LNCaP clone FGC (cell line): ENCODE results near the gene COL8A1.

Source experiments
- DNase-seq: peaks from one replicate; pipeline ENCODE4 v3.0.0-alpha.2; 2011; ENCODE audit warnings: low read depth
- H3K4me3 ChIP-seq: 2 replicates; pipeline ENCODE4 v1.5.1; 2011; ENCODE audit warnings: mild to moderate bottlenecking, low read depth, low read length, control low read depth
- TF ChIP-seq, protein P1 (sequence below): IDR thresholded peaks from 2 replicates; pipeline ENCODE4 v1.5.1; 2012; ENCODE audit warnings: mild to moderate bottlenecking; ENCODE audit not compliant: control insufficient read depth, insufficient read depth; ENCODE audit errors: extremely low read depth

Gene COL8A1

GRCh38 chr3:99843590-99844258 lies 205.3 kb downstream of the COL8A1 start:
- DNase-seq = no peak
- TF ChIP-seq, protein P1, sequence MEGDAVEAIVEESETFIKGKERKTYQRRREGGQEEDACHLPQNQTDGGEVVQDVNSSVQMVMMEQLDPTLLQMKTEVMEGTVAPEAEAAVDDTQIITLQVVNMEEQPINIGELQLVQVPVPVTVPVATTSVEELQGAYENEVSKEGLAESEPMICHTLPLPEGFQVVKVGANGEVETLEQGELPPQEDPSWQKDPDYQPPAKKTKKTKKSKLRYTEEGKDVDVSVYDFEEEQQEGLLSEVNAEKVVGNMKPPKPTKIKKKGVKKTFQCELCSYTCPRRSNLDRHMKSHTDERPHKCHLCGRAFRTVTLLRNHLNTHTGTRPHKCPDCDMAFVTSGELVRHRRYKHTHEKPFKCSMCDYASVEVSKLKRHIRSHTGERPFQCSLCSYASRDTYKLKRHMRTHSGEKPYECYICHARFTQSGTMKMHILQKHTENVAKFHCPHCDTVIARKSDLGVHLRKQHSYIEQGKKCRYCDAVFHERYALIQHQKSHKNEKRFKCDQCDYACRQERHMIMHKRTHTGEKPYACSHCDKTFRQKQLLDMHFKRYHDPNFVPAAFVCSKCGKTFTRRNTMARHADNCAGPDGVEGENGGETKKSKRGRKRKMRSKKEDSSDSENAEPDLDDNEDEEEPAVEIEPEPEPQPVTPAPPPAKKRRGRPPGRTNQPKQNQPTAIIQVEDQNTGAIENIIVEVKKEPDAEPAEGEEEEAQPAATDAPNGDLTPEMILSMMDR = no peak
- no peak overlapping the region for H3K4me3 ChIP-seq

GRCh38 chr3:99845331-99845730 lies 206.9 kb downstream of the COL8A1 start:
- no peak for DNase-seq
- H3K4me3 ChIP-seq = no peak overlapping the region
- TF ChIP-seq, protein P1 = no peak

DNA sequence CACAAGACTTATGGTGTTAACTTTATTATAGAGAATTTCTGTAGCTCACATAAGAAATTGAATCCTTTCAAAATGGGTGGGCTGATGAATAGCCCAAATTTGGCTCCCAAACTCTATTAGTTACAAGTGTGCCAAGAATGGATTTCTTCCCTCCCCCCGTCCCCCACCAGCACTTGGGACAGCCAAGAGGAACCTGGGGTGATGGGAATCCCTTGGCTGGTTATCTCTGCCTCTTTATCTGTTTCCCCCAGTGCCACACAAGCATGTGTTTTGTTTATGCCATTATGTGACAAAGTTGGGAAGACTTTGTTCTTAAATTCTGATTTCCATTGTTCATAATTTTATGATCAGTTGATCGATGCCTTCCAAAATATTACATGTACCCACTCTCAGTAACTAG lies 207.6 kb downstream of the COL8A1 start:
- H3K4me3 ChIP-seq = no peak overlapping the region
- DNase-seq = no peak
- TF ChIP-seq, protein P1 = no peak

DNA sequence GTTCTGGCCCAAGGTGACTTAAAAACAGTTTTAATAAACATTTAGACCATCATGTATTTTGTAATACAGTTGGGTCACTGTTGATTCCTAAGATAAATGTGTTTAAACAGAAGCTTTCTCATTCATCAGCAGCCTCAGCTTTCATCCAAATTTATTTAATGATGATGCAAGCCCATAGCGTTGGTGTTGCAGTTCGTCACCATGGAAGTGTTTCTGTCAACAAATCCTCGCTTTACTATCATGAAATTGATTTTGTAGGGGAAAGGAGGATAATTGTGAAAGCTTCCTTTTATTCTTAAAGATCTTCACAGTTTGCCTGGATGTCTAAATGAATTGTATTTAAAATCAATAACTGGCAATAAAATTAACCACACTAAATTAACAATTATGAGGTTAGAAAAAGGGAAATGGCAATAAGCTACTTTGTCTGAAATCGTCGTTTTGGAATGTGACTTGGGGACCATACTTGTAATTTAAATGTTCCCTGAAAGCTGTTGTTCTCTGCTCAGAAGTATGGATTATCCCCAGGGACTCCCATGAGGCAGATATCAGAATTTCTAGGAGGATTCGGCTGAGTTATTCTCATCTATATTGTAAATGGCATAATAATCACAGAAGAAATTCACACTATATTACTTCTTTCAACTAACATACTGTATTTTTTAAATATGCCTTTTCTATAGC lies 208.2 kb downstream of the COL8A1 start:
- TF ChIP-seq, protein P1 = no peak
- DNase-seq = no peak

DNA sequence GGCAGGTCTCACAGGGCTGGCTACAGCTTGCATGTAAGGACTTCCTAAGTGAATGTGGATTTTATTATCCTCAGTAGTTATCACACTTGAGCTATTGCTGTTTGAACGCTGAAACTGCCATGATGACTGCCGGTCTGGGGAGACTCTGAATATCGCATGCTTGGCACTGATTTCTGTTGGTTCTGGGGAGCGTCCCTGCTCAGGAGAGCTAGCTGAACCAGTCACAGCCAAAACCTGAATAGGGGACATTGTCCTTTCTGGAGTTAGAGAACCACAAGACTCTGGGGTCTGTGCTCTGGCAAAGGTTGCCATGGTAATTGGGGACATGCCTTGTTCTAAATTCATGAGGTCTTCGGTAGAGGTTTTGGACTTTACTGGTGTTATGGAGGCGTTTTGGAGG lies 210.0 kb downstream of the COL8A1 start:
- TF ChIP-seq, protein P1 = no peak

More for the DNA sequence above, 208.2 kb downstream of the COL8A1 start:
- H3K4me3 ChIP-seq = no peak overlapping the region

More for the DNA sequence above, 210.0 kb downstream of the COL8A1 start:
- DNase-seq = no peak
- H3K4me3 ChIP-seq = no peak overlapping the region
